HL-60 (cell line): Measurements from ENCODE around the gene PIGX.

Experiments
- CTCF ChIP-seq: IDR thresholded peaks from one replicate; pipeline ENCODE4 v1.5.1; 2011; ENCODE audit warnings: low read length, control low read depth, inconsistent platforms; ENCODE audit not compliant: insufficient read depth
- POLR2AphosphoS5 ChIP-seq: IDR thresholded peaks from 2 replicates; pipeline ENCODE4 v1.6.1; 2012; ENCODE audit warnings: low read depth
- REST ChIP-seq: IDR thresholded peaks from 2 replicates; pipeline ENCODE4 v1.6.1; 2012; ENCODE audit warnings: low read depth; ENCODE audit not compliant: insufficient replicate concordance

- TF ChIP-seq CTCF = no peak
- no peak for TF ChIP-seq POLR2AphosphoS5
- TF ChIP-seq REST = no peak
Measured at GRCh38 chr3:196754091-196754981, 42.2 kb downstream of the PIGX start.
